Measurements from ENCODE around the gene WIPF3.

Gene WIPF3, protein sequence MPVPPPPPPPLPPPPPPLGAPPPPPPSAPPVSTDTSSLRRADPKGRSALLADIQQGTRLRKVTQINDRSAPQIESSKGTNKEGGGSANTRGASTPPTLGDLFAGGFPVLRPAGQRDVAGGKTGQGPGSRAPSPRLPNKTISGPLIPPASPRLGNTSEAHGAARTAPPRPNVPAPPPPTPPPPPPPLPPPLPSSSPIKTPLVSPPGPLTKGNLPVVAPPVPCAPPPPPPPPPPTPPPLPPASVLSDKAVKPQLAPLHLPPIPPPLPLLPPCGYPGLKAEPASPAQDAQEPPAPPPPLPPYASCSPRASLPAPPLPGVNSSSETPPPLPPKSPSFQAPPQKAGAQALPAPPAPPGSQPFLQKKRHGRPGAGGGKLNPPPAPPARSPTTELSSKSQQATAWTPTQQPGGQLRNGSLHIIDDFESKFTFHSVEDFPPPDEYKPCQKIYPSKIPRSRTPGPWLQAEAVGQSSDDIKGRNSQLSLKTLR

GRCh38 chr7:29806208-29806994 lies at the start of gene WIPF3:
WIPF3 (plus strand) TSS chr7:29806508; CDS start chr7:29834725, 28,217 bp downstream.
- H3K27ac ChIP-seq = peak within 1 kb of the TSS in 1 of 21 experiments; percentile 39

GRCh38 chr7:29763266-29763665 lies 43.0 kb upstream of the WIPF3 start:
- Histone ChIP-seq H3K4me3 (no peak overlapping the region), H3K27ac (no peak overlapping the region)

More at GRCh38 chr7:29806208-29806994, at the start of gene WIPF3:
- peak within 1 kb of the TSS; percentile 6 to 48 (median 26) for H3K4me3 ChIP-seq

GRCh38 chr7:29764227-29764626 lies 42.1 kb upstream of the WIPF3 start:
- no peak overlapping the region for H3K27ac ChIP-seq
- H3K4me3 ChIP-seq = no peak overlapping the region

DNA sequence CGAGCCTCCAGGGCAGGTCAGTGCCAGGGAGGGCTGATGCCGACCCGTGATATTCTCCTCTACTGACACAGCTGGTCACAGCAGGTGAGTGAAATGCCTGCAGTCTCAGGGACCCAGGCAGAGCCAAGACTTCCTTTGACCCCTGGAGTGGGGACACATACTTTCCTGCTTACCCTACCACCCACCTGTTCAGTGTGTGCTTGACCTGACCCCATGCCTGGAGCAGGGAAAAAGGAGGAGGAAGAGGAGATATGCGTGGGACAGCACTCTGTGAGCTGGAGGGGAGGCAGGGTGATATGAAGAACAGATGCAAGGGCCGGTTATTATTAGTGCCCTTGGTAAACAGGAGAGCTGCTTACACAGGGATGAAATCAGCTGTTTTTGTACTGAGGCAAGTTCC lies 40.8 kb upstream of the WIPF3 start:
- H3K27ac ChIP-seq = no peak overlapping the region

DNA sequence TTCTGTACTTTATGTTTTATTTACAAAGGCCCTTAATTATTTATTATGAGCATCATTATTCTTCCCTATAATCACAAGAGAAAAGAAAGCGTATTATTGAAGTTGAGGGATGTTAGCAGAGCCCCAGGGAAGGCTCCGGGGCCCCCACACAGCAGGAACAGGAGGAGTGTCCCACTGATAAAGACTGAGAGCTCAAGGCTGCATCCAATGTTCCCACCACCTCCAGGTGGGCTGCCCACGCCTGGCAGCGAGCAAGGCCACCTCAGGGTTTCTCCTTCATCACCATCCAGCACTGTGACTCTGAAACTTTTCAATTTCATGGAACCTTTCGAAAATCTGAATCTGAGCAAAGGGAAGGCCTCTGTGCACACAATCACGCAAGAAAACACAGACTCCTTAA lies 35.9 kb upstream of the WIPF3 start:
- H3K4me3 ChIP-seq = no peak overlapping the region
- no peak overlapping the region for H3K27ac ChIP-seq

More for the DNA sequence above, 40.8 kb upstream of the WIPF3 start:
- H3K4me3 ChIP-seq = no peak overlapping the region

- H3K27ac ChIP-seq = no peak overlapping the region
Measured at GRCh38 chr7:29771081-29771816, 35.1 kb upstream of the WIPF3 start.

GRCh38 chr7:29779017-29779416 lies 27.3 kb upstream of the WIPF3 start:
- no peak overlapping the region for H3K27ac ChIP-seq
- H3K4me3 ChIP-seq = no peak overlapping the region

More at GRCh38 chr7:29771081-29771816, 35.1 kb upstream of the WIPF3 start:
- H3K4me3 ChIP-seq = no peak overlapping the region

DNA sequence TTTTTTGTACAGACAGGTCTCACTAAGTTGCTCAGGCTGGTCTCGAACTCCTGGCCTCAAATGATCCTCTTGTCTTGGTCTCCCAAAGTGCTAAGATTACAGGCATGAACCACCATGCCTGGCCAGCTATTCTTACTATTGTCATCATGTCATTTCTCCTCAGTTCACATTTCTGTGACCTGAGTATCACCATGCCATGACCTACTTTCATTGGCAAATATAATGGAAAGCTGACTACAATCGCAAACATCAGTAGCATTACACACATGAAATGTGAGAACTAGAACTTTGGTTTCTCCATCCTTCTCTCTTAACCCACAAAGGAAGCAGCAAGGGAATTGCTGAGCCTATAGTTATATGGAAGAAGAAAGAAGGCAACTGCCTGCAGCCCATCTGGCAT lies 26.0 kb upstream of the WIPF3 start:
- Histone ChIP-seq H3K27ac (no peak overlapping the region), H3K4me3 (no peak overlapping the region)

- no peak overlapping the region for H3K4me3 ChIP-seq
- no peak overlapping the region for H3K27ac ChIP-seq
Measured at GRCh38 chr7:29783671-29784070, 22.6 kb upstream of the WIPF3 start.

GRCh38 chr7:29793507-29793906 lies 12.8 kb upstream of the WIPF3 start:
- Histone ChIP-seq H3K4me3 (no peak overlapping the region), H3K27ac (no peak overlapping the region)

GRCh38 chr7:29794959-29795629 lies 11.2 kb upstream of the WIPF3 start:
- Histone ChIP-seq H3K4me3 (no peak overlapping the region), H3K27ac (no peak overlapping the region)

- H3K4me3 ChIP-seq = no peak overlapping the region
- no peak overlapping the region for H3K27ac ChIP-seq
Measured at GRCh38 chr7:29795696-29796580, 10.4 kb upstream of the WIPF3 start.

DNA sequence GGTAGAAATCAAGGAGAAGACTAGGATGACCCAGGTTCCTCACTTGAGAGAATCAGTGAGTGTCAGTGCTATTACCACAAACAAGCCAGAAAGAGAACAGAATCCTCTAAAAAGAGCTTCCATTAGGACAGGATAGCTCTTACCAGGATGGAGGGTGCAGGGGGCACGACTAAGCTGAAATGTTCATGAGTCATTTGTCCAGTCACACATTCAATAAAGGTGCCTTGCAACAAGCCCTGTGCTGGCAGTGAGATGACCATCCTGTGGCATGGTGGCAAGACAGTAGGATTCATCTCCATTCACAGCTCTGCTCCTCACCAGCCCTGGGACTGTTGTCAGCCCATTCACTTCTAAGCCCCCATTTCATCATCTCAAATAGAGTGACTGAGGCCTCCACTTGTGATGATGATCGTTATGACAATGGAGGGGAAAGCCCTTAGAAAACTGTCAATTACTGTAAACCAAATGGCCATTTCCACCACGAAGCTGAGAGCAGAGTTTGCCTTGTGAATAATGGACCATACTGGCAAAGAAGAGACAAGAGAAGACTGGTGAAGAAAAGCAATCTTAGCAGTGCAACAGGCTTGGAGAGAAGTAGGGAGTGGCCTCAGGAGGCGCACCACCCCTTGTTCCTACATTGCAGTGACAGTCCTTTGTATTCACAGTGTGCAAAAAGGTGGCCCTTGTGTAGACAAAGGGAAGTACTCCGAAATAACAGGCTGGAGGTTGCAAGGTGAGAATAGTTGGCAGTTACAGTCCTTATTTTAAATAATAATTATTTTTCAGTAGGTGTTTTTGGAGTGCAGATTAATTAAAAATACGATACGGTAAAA lies 9.0 kb upstream of the WIPF3 start:
- H3K27ac ChIP-seq = no peak overlapping the region
- H3K4me3 ChIP-seq = no peak overlapping the region

DNA sequence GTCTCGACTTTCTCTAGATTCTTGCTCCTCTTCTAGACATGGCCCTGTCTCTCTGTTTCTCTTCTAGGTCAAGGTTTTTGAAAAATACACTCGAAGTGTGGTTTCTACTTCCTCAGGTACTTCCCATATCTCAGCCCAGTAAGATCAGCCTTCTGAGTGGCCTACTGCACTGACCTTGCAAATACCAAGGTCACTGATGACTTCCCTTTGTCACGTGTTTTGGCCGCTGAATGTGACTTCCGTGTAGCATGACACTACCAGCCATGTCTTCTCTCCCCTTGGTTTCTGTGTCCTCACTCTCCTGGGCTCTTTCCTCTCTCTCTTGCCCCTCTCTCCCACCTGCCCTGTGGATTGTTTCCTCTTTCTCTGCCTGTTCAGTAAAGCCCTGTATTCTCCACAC lies 7.9 kb upstream of the WIPF3 start:
- no peak overlapping the region for H3K27ac ChIP-seq
- no peak overlapping the region for H3K4me3 ChIP-seq

- H3K27ac ChIP-seq = no peak overlapping the region
- no peak overlapping the region for H3K4me3 ChIP-seq
Measured at GRCh38 chr7:29801929-29802328, 4.4 kb upstream of the WIPF3 start.

GRCh38 chr7:29805031-29805430 lies 1.3 kb upstream of the WIPF3 start:
- H3K4me3 ChIP-seq = no peak overlapping the region
- H3K27ac ChIP-seq = no peak overlapping the region

- H3K27ac ChIP-seq = no peak overlapping the region
- H3K4me3 ChIP-seq = peak overlapping the region in 2 of 7 experiments; percentile 28 to 48
Measured at GRCh38 chr7:29805886-29806207, 461 bp upstream of the WIPF3 start.

Measured in skin epidermis (tissue), 12 donors.